GM12878 (cell line): ENCODE measurements around the gene MARCHF2. TPM values are rescaled to one million over a fixed set of nuclear protein-coding genes. Genes with fewer than 3 reads are reported as not detected.
"Not testable (repeated sequence)": the region's sequence is repeated elsewhere in the genome, so short reads cannot be mapped to it uniquely, and the experiment has no call there.

Source experiments
- ATAC-seq: fragments of 200-7000 bp; cut with Tn5 transposase; 3 replicates; pipeline ENCODE4 v1.9.1; 2020; ENCODE audit warnings: mild to moderate bottlenecking, moderate library complexity
- BruUV-seq: library from RNA; stranded (reverse); fragments of 400-500 nt; replicated peaks from 2 replicates; lab custom pipeline; 2021; lab: Mats Ljungman, UMichigan
- CTCF ChIA-PET: fragments of 300-600 bp; sonication (Branson Sonifier 250); formaldehyde crosslinking; extraction: SDS; loops from one replicate; lab custom pipeline; 2021; ENCODE audit warnings: inconsistent platforms; lab: Yijun Ruan, JAX
- POLR2A ChIA-PET: fragments of 350-600 bp; formaldehyde crosslinking; extraction: SDS; loops from one replicate; lab custom pipeline; 2021; ENCODE audit warnings: inconsistent platforms; lab: Charles Lee
- RAD21 ChIA-PET: fragments of 300-600 bp; sonication (Branson Sonifier 250); formaldehyde crosslinking; loops from one replicate; lab custom pipeline; 2023; ENCODE audit warnings: antibody characterized with exemption; ENCODE audit not compliant: unreplicated experiment; lab: Charles Lee
- SMC1A ChIA-PET: fragments of 300-600 bp; sonication (Branson Sonifier 250); formaldehyde crosslinking; loops from one replicate; lab custom pipeline; 2023; ENCODE audit not compliant: unreplicated experiment, uncharacterized antibody; lab: Charles Lee
- DNase-seq: peaks from one replicate; pipeline ENCODE4 v3.0.0-alpha.2; 2011; ENCODE audit warnings: low read depth, low spot score
- FAIRE-seq: peaks from 3 replicates; lab custom pipeline; 2011; peaks lifted over from hg19 to GRCh38; lab: Jason Lieb, UNC
- H2AFZ ChIP-seq: 2 replicates; pipeline ENCODE4 v1.6.0; 2011; ENCODE audit warnings: low read depth, low read length, control low read depth; ENCODE audit not compliant: control insufficient read depth
- H3K27ac ChIP-seq: 2 replicates; pipeline ENCODE4 v1.5.1; 2011; ENCODE audit warnings: control low read depth; ENCODE audit not compliant: control insufficient read depth, insufficient read depth
- H3K27me3 ChIP-seq, 2 experiments: replicated peaks in 1 of 2; 2 replicates each; pipeline versions ENCODE4 v1.6.0 to v1.6.1; 2011; ENCODE audit warnings: low read length in 1 of 2; ENCODE audit not compliant: control insufficient read depth in 2 of 2, insufficient read depth in 2 of 2
- H3K36me3 ChIP-seq, 2 experiments: 2 replicates each; pipeline ENCODE4 v1.5.1; 2011; ENCODE audit warnings: low read length in 1 of 2; ENCODE audit not compliant: control insufficient read depth in 2 of 2, insufficient read depth in 2 of 2
- H3K4me1 ChIP-seq: 2 replicates; pipeline ENCODE4 v1.6.1; 2011; ENCODE audit warnings: mild to moderate bottlenecking, low read length, moderate library complexity, mixed read lengths; ENCODE audit not compliant: control insufficient read depth, insufficient read depth
- H3K4me2 ChIP-seq: 2 replicates; pipeline ENCODE4 v1.6.0; 2011; ENCODE audit warnings: control low read depth; ENCODE audit not compliant: control insufficient read depth, insufficient read depth
- H3K4me3 ChIP-seq: fragments of 200-600 bp; sonication (generic); 2 replicates; pipeline ENCODE4 v1.5.1; 2016
- H3K79me2 ChIP-seq: 2 replicates; pipeline ENCODE4 v1.6.0; 2011; ENCODE audit warnings: low read length; ENCODE audit not compliant: control insufficient read depth, insufficient read depth
- H3K9ac ChIP-seq: 2 replicates; pipeline ENCODE4 v1.8.0; 2011; ENCODE audit warnings: low read length, control low read depth, mixed read lengths; ENCODE audit not compliant: control insufficient read depth, insufficient read depth
- H3K9me3 ChIP-seq: replicated peaks from 3 replicates; pipeline ENCODE4 v1.5.1; 2011; ENCODE audit warnings: mild to moderate bottlenecking, low read length; ENCODE audit not compliant: control insufficient read depth, insufficient read depth
- H4K20me1 ChIP-seq: 2 replicates; pipeline ENCODE4 v1.6.0; 2011; ENCODE audit not compliant: control insufficient read depth, insufficient read depth
- CREM ChIP-seq: IDR thresholded peaks from 2 replicates; pipeline ENCODE4 v1.6.1; 2014; ENCODE audit warnings: antibody characterized with exemption, low read depth
- NFYB ChIP-seq: IDR thresholded peaks from 2 replicates; pipeline ENCODE4 v1.6.1; 2011; ENCODE audit warnings: low read depth, mild to moderate bottlenecking, low read length, improper control_type of control experiment, moderate library complexity; ENCODE audit not compliant: insufficient read depth
- ZNF207 ChIP-seq: fragments of 450-650 bp; IDR thresholded peaks from 2 replicates; pipeline ENCODE4 v1.6.1; 2014; ENCODE audit warnings: antibody characterized with exemption, mild to moderate bottlenecking, borderline replicate concordance
- WGBS: methylation state at CpG from one replicate; pipeline ENCODE4 v1.1.6; 2016; ENCODE audit warnings: low lambda C conversion rate; ENCODE audit not compliant: insufficient replicate concordance, insufficient coverage; ENCODE audit errors: missing lambda C conversion rate; 5-methylcytosine and 5-hydroxymethylcytosine counted together
- in situ Hi-C: fragments of 300-500 bp; cut with MboI; formaldehyde crosslinking; loops from 9 replicates; pipeline ENCODE4 v1.14.3; 2018; ENCODE audit warnings: mixed read lengths
- intact Hi-C: fragments of 100-400 bp; cut with micrococcal nuclease; formaldehyde crosslinking; loops from one replicate; pipeline ENCODE4 v1.14.2; 2022; ENCODE audit not compliant: unreplicated experiment
- polyA plus RNA-seq, 11 experiments: library from polyadenylated mRNA; depleted of rRNA in 4 of 11; unstranded in 6 of 11; stranded (reverse) in 5 of 11; fragments of >200 nt; fragmentation: Nextera tagmentation in 4 of 11; fragmentation: Illumina TruSeq in 1 of 11; extraction: Ambion mirVana in 4 of 11; extraction: Trizol in 1 of 11; gene quantifications; 1 replicate in 1 of 11; 2 replicates in 10 of 11; pipeline versions ENCODE4 v1.2.1 to v1.2.3, GENCODE V29; 2011 to 2016; ENCODE audit warnings: inconsistent platforms in 2 of 11, missing spikeins in 2 of 11, low read depth in 1 of 11
- total RNA-seq, 4 experiments: library from RNA; depleted of rRNA in 3 of 4; stranded (reverse); fragments of >200 nt in 3 of 4; fragmentation: Illumina TruSeq in 1 of 4; extraction: Trizol in 1 of 4; gene quantifications; 2 replicates each; pipeline versions ENCODE4 v1.2.1 to v1.2.3, GENCODE V29; 2013 to 2021
- TF ChIP-seq, protein P1 (sequence below): fragments of 450-650 bp; IDR thresholded peaks from 2 replicates; pipeline ENCODE4 v1.6.1; 2014; ENCODE audit warnings: mild to moderate bottlenecking
- TF ChIP-seq, protein P2 (sequence below): fragments of 450-650 bp; IDR thresholded peaks from 2 replicates; pipeline ENCODE4 v1.6.1; 2018; ENCODE audit warnings: borderline replicate concordance, mild to moderate bottlenecking; ENCODE audit not compliant: partially characterized antibody

Gene MARCHF2
- total and polyA plus RNA-seq, 10 of the 15 experiments (the other 5 are each of a cell fraction or from before 2014, with no cell fraction given): 1.6 to 30.3 (median 10.8) TPM

DNA sequence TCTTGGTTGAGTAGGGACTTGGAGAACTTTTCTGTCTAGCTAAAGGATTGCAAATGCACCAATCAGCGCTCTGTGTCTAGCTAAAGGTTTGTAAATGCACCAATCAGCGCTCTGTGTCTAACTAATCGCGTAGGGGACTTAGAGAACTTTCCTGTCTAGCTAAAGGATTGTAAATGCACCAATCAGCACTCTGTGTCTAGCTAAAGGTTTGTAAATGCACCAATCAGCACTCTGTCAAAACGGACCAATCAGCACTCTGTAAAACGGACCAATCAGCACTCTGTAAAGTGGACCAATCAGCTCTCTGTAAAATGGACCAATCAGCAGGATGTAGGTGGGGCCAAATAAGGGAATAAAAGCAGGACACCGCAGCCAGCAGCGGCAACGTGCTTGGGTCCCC lies 26.7 kb upstream of the MARCHF2 start:
- ATAC-seq, FAIRE-seq, H3K27ac ChIP-seq, H3K4me2 ChIP-seq, RAD21 ChIA-PET, H4K20me1 ChIP-seq, H3K27me3 ChIP-seq, H3K79me2 ChIP-seq, H3K4me3 ChIP-seq, H3K9ac ChIP-seq, POLR2A ChIA-PET, BruUV-seq, H3K36me3 ChIP-seq, H3K9me3 ChIP-seq, H2AFZ ChIP-seq, in situ Hi-C loops, DNase-seq, H3K4me1 ChIP-seq, intact Hi-C loops: not testable (repeated sequence)
- ChIA-PET SMC1A (interaction anchor here (1.0 kb wide), 1 partner anchor 31 kb away, joined by 3 read pairs; no protein-coding TSS in a partner anchor), CTCF (interaction anchor here (1.3 to 1.4 kb wide), 2 partner anchors 34 to 119 kb away, joined by 3 read pairs; no protein-coding TSS in a partner anchor)
- TF ChIP-seq NFYB: peak; percentile 60; the same call in 1 of the 2 replicates
- WGBS: 97% methylated on average over 9 of the region's 9 CpGs

DNA sequence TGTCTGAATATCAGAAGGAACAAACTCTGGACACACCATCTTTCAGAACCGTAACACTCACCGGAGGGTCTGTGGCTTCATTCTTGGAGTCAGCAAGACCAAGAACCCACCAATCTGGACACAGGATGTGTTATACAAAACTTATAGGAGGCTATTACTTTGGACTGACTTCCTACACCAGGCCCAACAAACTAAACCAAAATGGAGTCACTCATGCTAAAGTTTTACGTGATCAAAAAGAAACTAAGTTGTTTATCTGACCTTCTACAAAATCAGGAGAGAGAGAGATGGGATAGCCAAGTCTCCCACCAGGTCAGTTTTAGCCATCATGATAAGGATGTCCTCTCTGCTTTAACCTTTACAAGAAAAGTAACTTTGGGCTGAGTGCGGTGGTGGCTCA lies 26.1 kb upstream of the MARCHF2 start:
- DNase-seq: no peak
- no peak overlapping the region for H3K9ac ChIP-seq
- WGBS: 100% methylated on average over 4 of the region's 4 CpGs
- peaks cover 5% of the 10 kb centered on the region for H4K20me1 ChIP-seq
- ChIA-PET POLR2A (no interaction called here), CTCF (interaction anchor here (1.1 to 1.4 kb wide), 3 partner anchors 26 to 193 kb away, joined by 3 read pairs; partner anchors contain the start of gene MARCHF2), RAD21 (no interaction called here), SMC1A (no interaction called here)
- intact Hi-C loops (no loop called here), in situ Hi-C loops (no loop called here)
- TF ChIP-seq, protein P1, sequence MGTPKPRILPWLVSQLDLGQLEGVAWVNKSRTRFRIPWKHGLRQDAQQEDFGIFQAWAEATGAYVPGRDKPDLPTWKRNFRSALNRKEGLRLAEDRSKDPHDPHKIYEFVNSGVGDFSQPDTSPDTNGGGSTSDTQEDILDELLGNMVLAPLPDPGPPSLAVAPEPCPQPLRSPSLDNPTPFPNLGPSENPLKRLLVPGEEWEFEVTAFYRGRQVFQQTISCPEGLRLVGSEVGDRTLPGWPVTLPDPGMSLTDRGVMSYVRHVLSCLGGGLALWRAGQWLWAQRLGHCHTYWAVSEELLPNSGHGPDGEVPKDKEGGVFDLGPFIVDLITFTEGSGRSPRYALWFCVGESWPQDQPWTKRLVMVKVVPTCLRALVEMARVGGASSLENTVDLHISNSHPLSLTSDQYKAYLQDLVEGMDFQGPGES: no peak
- TF ChIP-seq, protein P2, sequence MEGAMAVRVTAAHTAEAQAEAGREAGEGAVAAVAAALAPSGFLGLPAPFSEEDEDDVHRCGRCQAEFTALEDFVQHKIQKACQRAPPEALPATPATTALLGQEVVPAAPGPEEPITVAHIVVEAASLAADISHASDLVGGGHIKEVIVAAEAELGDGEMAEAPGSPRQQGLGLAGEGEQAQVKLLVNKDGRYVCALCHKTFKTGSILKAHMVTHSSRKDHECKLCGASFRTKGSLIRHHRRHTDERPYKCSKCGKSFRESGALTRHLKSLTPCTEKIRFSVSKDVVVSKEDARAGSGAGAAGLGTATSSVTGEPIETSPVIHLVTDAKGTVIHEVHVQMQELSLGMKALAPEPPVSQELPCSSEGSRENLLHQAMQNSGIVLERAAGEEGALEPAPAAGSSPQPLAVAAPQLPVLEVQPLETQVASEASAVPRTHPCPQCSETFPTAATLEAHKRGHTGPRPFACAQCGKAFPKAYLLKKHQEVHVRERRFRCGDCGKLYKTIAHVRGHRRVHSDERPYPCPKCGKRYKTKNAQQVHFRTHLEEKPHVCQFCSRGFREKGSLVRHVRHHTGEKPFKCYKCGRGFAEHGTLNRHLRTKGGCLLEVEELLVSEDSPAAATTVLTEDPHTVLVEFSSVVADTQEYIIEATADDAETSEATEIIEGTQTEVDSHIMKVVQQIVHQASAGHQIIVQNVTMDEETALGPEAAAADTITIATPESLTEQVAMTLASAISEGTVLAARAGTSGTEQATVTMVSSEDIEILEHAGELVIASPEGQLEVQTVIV: no peak
- TF ChIP-seq ZNF207 (no peak), CREM (no peak)
- no peak overlapping the region for H3K27ac ChIP-seq
- no peaks in the 10 kb centered on the region; the same call in 2 of the 3 replicates for H3K9me3 ChIP-seq
- peaks cover 11% of the 10 kb centered on the region for H3K4me1 ChIP-seq
- H2AFZ ChIP-seq: no peak overlapping the region
- no peak overlapping the region for H3K4me3 ChIP-seq
- H3K36me3 ChIP-seq: no peaks in the 10 kb centered on the region
- no peak for ATAC-seq
- no peaks in the 10 kb centered on the region for H3K27me3 ChIP-seq
- no TSS peak for BruUV-seq
- peaks cover 15% of the 10 kb centered on the region for H3K79me2 ChIP-seq
- FAIRE-seq: no peak
- no peak overlapping the region for H3K4me2 ChIP-seq
